Fibroblast of lung (primary cell): ENCODE results near the gene SPDYA. TPM values are rescaled to one million over a fixed set of nuclear protein-coding genes. Genes with fewer than 3 reads are reported as not detected.

Experiments used
- DNase-seq, 2 donors: peaks; one replicate each; pipeline versions ENCODE4 v3.0.0 to v3.0.0-alpha.2; 2010; ENCODE audit warnings: low read depth in 2 of 2
- H2AFZ ChIP-seq: 2 replicates; pipeline ENCODE4 v1.5.1; 2012; ENCODE audit warnings: low read length, control low read depth, inconsistent platforms
- H3K27ac ChIP-seq: 2 replicates; pipeline ENCODE4 v1.5.1; 2011; ENCODE audit warnings: low read length, control low read depth; ENCODE audit not compliant: insufficient read depth
- H3K27me3 ChIP-seq: 2 replicates; pipeline ENCODE4 v1.5.1; 2011; ENCODE audit warnings: mild to moderate bottlenecking, low read length; ENCODE audit not compliant: control insufficient read depth, insufficient read depth
- H3K36me3 ChIP-seq: 2 replicates; pipeline ENCODE4 v1.5.1; 2011; ENCODE audit warnings: low read length; ENCODE audit not compliant: control insufficient read depth, insufficient read depth
- H3K4me1 ChIP-seq: 2 replicates; pipeline ENCODE4 v1.5.1; 2011; ENCODE audit warnings: low read length; ENCODE audit not compliant: control insufficient read depth, insufficient read depth; ENCODE audit errors: extremely low read depth
- H3K4me2 ChIP-seq: 2 replicates; pipeline ENCODE4 v1.5.1; 2011; ENCODE audit warnings: low read length, control low read depth; ENCODE audit not compliant: insufficient read depth; ENCODE audit errors: extremely low read depth
- H3K4me3 ChIP-seq, 4 experiments: fragments of 200-600 bp in 1 of 4; sonication (generic) in 1 of 4; replicated peaks in 1 of 4; 2 replicates each; pipeline ENCODE4 v1.5.1; 2011 to 2016; ENCODE audit warnings: low read length in 4 of 4, low read depth in 3 of 4, mild to moderate bottlenecking in 3 of 4, control low read depth in 2 of 4, inconsistent platforms in 1 of 4, mixed read lengths in 1 of 4; ENCODE audit not compliant: insufficient read depth in 1 of 4; ENCODE audit errors: control extremely low read depth in 1 of 4
- H3K79me2 ChIP-seq: 2 replicates; pipeline ENCODE4 v1.5.1; 2012; ENCODE audit warnings: mild to moderate bottlenecking, low read length, inconsistent platforms; ENCODE audit not compliant: control insufficient read depth, insufficient read depth
- H3K9ac ChIP-seq: 2 replicates; pipeline ENCODE4 v1.5.1; 2011; ENCODE audit warnings: mild to moderate bottlenecking, low read length, control low read depth; ENCODE audit not compliant: insufficient read depth
- H3K9me3 ChIP-seq: 2 replicates; pipeline ENCODE4 v1.5.1; 2012; ENCODE audit warnings: low read depth, low read length; ENCODE audit not compliant: control insufficient read depth, insufficient read depth
- H4K20me1 ChIP-seq: 2 replicates; pipeline ENCODE4 v1.5.1; 2011; ENCODE audit warnings: low read length; ENCODE audit not compliant: control insufficient read depth, insufficient read depth; ENCODE audit errors: extremely low read depth
- CTCF ChIP-seq, 2 donors: IDR thresholded peaks in 1 of 2; conservative IDR thresholded peaks in 1 of 2; 1 replicate in 1 of 2; 2 replicates in 1 of 2; pipeline ENCODE4 v1.5.1; 2011 to 2012; ENCODE audit warnings: low read length in 2 of 2, control low read depth in 1 of 2, inconsistent platforms in 1 of 2, low read depth in 1 of 2, mild to moderate bottlenecking in 1 of 2
- EZH2 ChIP-seq: IDR thresholded peaks from 2 replicates; pipeline ENCODE4 v1.5.1; 2012; ENCODE audit warnings: low read length, control low read depth, mild to moderate bottlenecking; ENCODE audit errors: missing control alignments
- polyA plus RNA-seq, 2 donors: library from polyadenylated mRNA; depleted of rRNA in 1 of 2; stranded (reverse) in 1 of 2; unstranded in 1 of 2; fragments of >200 nt; gene quantifications; 2 replicates each; pipeline ENCODE4 v1.2.1, GENCODE V29; 2011 to 2012; ENCODE audit warnings: missing spikeins in 1 of 2
- total RNA-seq: library from RNA; depleted of rRNA; stranded (reverse); fragments of >200 nt; gene quantifications from 2 replicates; pipeline ENCODE4 v1.2.1, GENCODE V29; 2014

The SPDYA gene
- total and polyA plus RNA-seq, 2 donors (not counting 1 experiment from before 2014, with no cell fraction given), result 0.09 to 0.83 TPM

GRCh38 chr2:28833740-28834470, 23.3 kb downstream of the SPDYA start:
- no peak overlapping the region for H3K4me3 ChIP-seq
- H3K36me3 ChIP-seq, result no peaks in the 10 kb centered on the region
- H4K20me1 ChIP-seq, result no peaks in the 10 kb centered on the region
- no peaks in the 10 kb centered on the region for H3K79me2 ChIP-seq
- H2AFZ ChIP-seq, result no peak overlapping the region
- TF ChIP-seq CTCF (conservative IDR thresholded peaks at IDR 0.05 in 1 of 2, IDR thresholded peaks at IDR 0.05 in 1 of 2; ENCODE audit: low read depth in 1 of 2, low read length in 2 of 2) (no peak), EZH2 (no peak)
- no peak for DNase-seq
- no peaks in the 10 kb centered on the region for H3K27me3 ChIP-seq
- no peaks in the 10 kb centered on the region for H3K4me1 ChIP-seq
- H3K9me3 ChIP-seq, result no peaks in the 10 kb centered on the region
- H3K9ac ChIP-seq, result no peak overlapping the region
- H3K4me2 ChIP-seq, result no peak overlapping the region
- H3K27ac ChIP-seq, result no peak overlapping the region

GRCh38 chr2:28835781-28836180, 25.1 kb downstream of the SPDYA start:
- Histone ChIP-seq H3K4me3 (no peak overlapping the region), H2AFZ (no peak overlapping the region), H4K20me1 (no peaks in the 10 kb centered on the region), H3K27ac (no peak overlapping the region), H3K4me1 (no peaks in the 10 kb centered on the region), H3K36me3 (no peaks in the 10 kb centered on the region), H3K27me3 (no peaks in the 10 kb centered on the region), H3K79me2 (no peaks in the 10 kb centered on the region), H3K4me2 (no peak overlapping the region), H3K9me3 (no peaks in the 10 kb centered on the region), H3K9ac (no peak overlapping the region)
- DNase-seq, result no peak
- TF ChIP-seq EZH2 (no peak), CTCF (conservative IDR thresholded peaks at IDR 0.05 in 1 of 2, IDR thresholded peaks at IDR 0.05 in 1 of 2; ENCODE audit: low read depth in 1 of 2, low read length in 2 of 2) (no peak)

- no peak overlapping the region for H3K27ac ChIP-seq
- H3K9ac ChIP-seq, result no peak overlapping the region
- no peak for DNase-seq
- no peaks in the 10 kb centered on the region for H3K4me1 ChIP-seq
- no peaks in the 10 kb centered on the region for H3K27me3 ChIP-seq
- H3K36me3 ChIP-seq, result no peaks in the 10 kb centered on the region
- H2AFZ ChIP-seq, result no peak overlapping the region
- no peak overlapping the region for H3K4me3 ChIP-seq
- no peaks in the 10 kb centered on the region for H3K9me3 ChIP-seq
- no peak overlapping the region for H3K4me2 ChIP-seq
- H3K79me2 ChIP-seq, result no peaks in the 10 kb centered on the region
- no peaks in the 10 kb centered on the region for H4K20me1 ChIP-seq
- TF ChIP-seq EZH2 (no peak), CTCF (conservative IDR thresholded peaks at IDR 0.05 in 1 of 2, IDR thresholded peaks at IDR 0.05 in 1 of 2; ENCODE audit: low read depth in 1 of 2, low read length in 2 of 2) (no peak)
These were observed 28.3 kb downstream of the SPDYA start for GRCh38 chr2:28838971-28839370.
